ENCODE results near the gene DICER1.

Gene DICER1

GRCh38 chr14:95196826-95197545 is 39.7 kb upstream of the DICER1 start:
- WGBS, 2 donors (ENCODE audit: extremely low coverage in 2 of 2, insufficient read length in 2 of 2, insufficient replicate concordance in 1 of 2) = no CpG with 5 or more reads among the region's 2 CpGs
- Histone ChIP-seq H3K4ac (ENCODE audit: low read length) (no peak overlapping the region), H3K14ac (ENCODE audit: low read length) (no peak overlapping the region), H2BK12ac (ENCODE audit: low read length) (no peak overlapping the region), H3K4me3 (ENCODE audit: low read length in 2 of 2) (no peak overlapping the region), H3K18ac (ENCODE audit: low read length) (no peak overlapping the region), H2AK5ac (ENCODE audit: low read depth, low read length) (no peak overlapping the region), H4K91ac (ENCODE audit: low read depth, low read length, poor library complexity) (no peak overlapping the region), H2BK5ac (ENCODE audit: low read length) (no peak overlapping the region), H3K9me3 (replicated peaks in 1 of 2; ENCODE audit: control insufficient read depth in 2 of 2, insufficient read depth in 1 of 2, low read depth in 1 of 2, low read length in 2 of 2) (no peaks in the 10 kb centered on the region), H4K8ac (ENCODE audit: low read depth, low read length) (no peak overlapping the region), H3K9ac (ENCODE audit: low read depth, low read length, poor library complexity) (no peak overlapping the region), H2BK15ac (ENCODE audit: low read length) (no peak overlapping the region), H3K79me1 (ENCODE audit: low read depth, low read length) (no peaks in the 10 kb centered on the region), H3K27ac (replicated peaks; ENCODE audit: low read length) (no peak overlapping the region), H3K36me3 (replicated peaks in 1 of 2; ENCODE audit: control insufficient read depth in 2 of 2, insufficient read depth in 2 of 2, low read length in 2 of 2) (no peaks in the 10 kb centered on the region), H2BK120ac (ENCODE audit: low read depth, low read length) (no peak overlapping the region), H3K4me1 (ENCODE audit: control insufficient read depth in 2 of 2, insufficient read depth in 1 of 2, low read depth in 1 of 2, low read length in 2 of 2) (peaks cover 0 to 12% of the 10 kb centered on the region in 2 donors), H3K27me3 (ENCODE audit: control insufficient read depth in 3 of 3, insufficient read depth in 3 of 3, low read depth in 1 of 3, low read length in 3 of 3) (no peaks in the 10 kb centered on the region), H3K4me2 (ENCODE audit: insufficient read depth, low read length, poor library complexity, severe bottlenecking) (no peak overlapping the region), H2AFZ (ENCODE audit: low read length) (no peak overlapping the region), H3K23ac (ENCODE audit: low read depth, low read length, poor library complexity) (no peak overlapping the region)
- DNase-seq (ENCODE audit: low spot score) = no peak

DNA sequence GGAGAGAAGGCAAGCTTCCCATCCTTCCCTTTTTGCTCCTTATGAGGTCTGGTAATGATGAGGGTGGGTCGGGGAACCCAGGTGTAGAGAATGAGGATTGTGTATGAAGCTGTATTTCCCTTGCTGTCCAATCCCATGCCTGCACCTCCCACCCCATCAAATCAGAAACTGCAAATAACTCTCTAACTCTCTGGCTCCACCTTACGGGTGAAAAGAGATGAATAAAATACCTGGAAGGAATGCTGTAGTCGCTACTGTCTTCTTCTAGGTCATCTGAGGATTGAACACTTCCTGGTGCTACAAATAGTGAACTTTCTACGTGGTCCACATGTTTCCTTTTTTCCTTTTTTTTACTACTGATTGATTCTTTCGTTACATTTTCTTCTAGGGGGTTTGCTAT is 38.9 kb upstream of the DICER1 start:
- Histone ChIP-seq H3K4ac (ENCODE audit: low read length) (no peak overlapping the region), H3K36me3 (replicated peaks in 1 of 2; ENCODE audit: control insufficient read depth in 2 of 2, insufficient read depth in 2 of 2, low read length in 2 of 2) (no peaks in the 10 kb centered on the region), H4K8ac (ENCODE audit: low read depth, low read length) (no peak overlapping the region), H3K79me1 (ENCODE audit: low read depth, low read length) (no peaks in the 10 kb centered on the region), H3K4me1 (ENCODE audit: control insufficient read depth in 2 of 2, insufficient read depth in 1 of 2, low read depth in 1 of 2, low read length in 2 of 2) (peaks cover 0 to 12% of the 10 kb centered on the region in 2 donors), H4K91ac (ENCODE audit: low read depth, low read length, poor library complexity) (no peak overlapping the region), H2BK5ac (ENCODE audit: low read length) (no peak overlapping the region), H2BK15ac (ENCODE audit: low read length) (no peak overlapping the region), H2AFZ (ENCODE audit: low read length) (no peak overlapping the region), H3K14ac (ENCODE audit: low read length) (no peak overlapping the region), H3K4me3 (ENCODE audit: low read length in 2 of 2) (no peak overlapping the region), H3K27ac (replicated peaks; ENCODE audit: low read length) (no peak overlapping the region), H3K9ac (ENCODE audit: low read depth, low read length, poor library complexity) (no peak overlapping the region), H2AK5ac (ENCODE audit: low read depth, low read length) (no peak overlapping the region), H3K18ac (ENCODE audit: low read length) (no peak overlapping the region), H3K9me3 (replicated peaks in 1 of 2; ENCODE audit: control insufficient read depth in 2 of 2, insufficient read depth in 1 of 2, low read depth in 1 of 2, low read length in 2 of 2) (no peaks in the 10 kb centered on the region), H2BK12ac (ENCODE audit: low read length) (no peak overlapping the region), H3K27me3 (ENCODE audit: control insufficient read depth in 3 of 3, insufficient read depth in 3 of 3, low read depth in 1 of 3, low read length in 3 of 3) (no peaks in the 10 kb centered on the region), H3K4me2 (ENCODE audit: insufficient read depth, low read length, poor library complexity, severe bottlenecking) (no peak overlapping the region), H2BK120ac (ENCODE audit: low read depth, low read length) (no peak overlapping the region), H3K23ac (ENCODE audit: low read depth, low read length, poor library complexity) (no peak overlapping the region)
- DNase-seq (ENCODE audit: low spot score) = no peak
- WGBS, 2 donors (ENCODE audit: extremely low coverage in 2 of 2, insufficient read length in 2 of 2, insufficient replicate concordance in 1 of 2) = no CpG with 5 or more reads among the region's 5 CpGs

- Histone ChIP-seq H2BK5ac (ENCODE audit: low read length) (no peak overlapping the region), H3K36me3 (replicated peaks in 1 of 2; ENCODE audit: control insufficient read depth in 2 of 2, insufficient read depth in 2 of 2, low read length in 2 of 2) (no peaks in the 10 kb centered on the region), H3K4ac (ENCODE audit: low read length) (no peak overlapping the region), H2AK5ac (ENCODE audit: low read depth, low read length) (no peak overlapping the region), H4K91ac (ENCODE audit: low read depth, low read length, poor library complexity) (no peak overlapping the region), H3K27me3 (ENCODE audit: control insufficient read depth in 3 of 3, insufficient read depth in 3 of 3, low read depth in 1 of 3, low read length in 3 of 3) (no peaks in the 10 kb centered on the region), H3K18ac (ENCODE audit: low read length) (peak overlapping the region; percentile 20), H3K9me3 (replicated peaks in 1 of 2; ENCODE audit: control insufficient read depth in 2 of 2, insufficient read depth in 1 of 2, low read depth in 1 of 2, low read length in 2 of 2) (no peaks in the 10 kb centered on the region), H2BK120ac (ENCODE audit: low read depth, low read length) (no peak overlapping the region), H2BK12ac (ENCODE audit: low read length) (no peak overlapping the region), H3K4me1 (ENCODE audit: control insufficient read depth in 2 of 2, insufficient read depth in 1 of 2, low read depth in 1 of 2, low read length in 2 of 2) (peaks cover 0 to 18% of the 10 kb centered on the region in 2 donors), H3K79me1 (ENCODE audit: low read depth, low read length) (no peaks in the 10 kb centered on the region), H3K4me3 (ENCODE audit: low read length in 2 of 2) (no peak overlapping the region), H2AFZ (ENCODE audit: low read length) (no peak overlapping the region), H3K4me2 (ENCODE audit: insufficient read depth, low read length, poor library complexity, severe bottlenecking) (no peak overlapping the region), H2BK15ac (ENCODE audit: low read length) (no peak overlapping the region), H4K8ac (ENCODE audit: low read depth, low read length) (no peak overlapping the region), H3K27ac (replicated peaks; ENCODE audit: low read length) (no peak overlapping the region), H3K14ac (ENCODE audit: low read length) (no peak overlapping the region), H3K23ac (ENCODE audit: low read depth, low read length, poor library complexity) (peak overlapping the region; percentile 11), H3K9ac (ENCODE audit: low read depth, low read length, poor library complexity) (no peak overlapping the region)
- no CpG with 5 or more reads among the region's 6 CpGs for WGBS, 2 donors (ENCODE audit: extremely low coverage in 2 of 2, insufficient read length in 2 of 2, insufficient replicate concordance in 1 of 2)
- no peak for DNase-seq (ENCODE audit: low spot score)
Measured at GRCh38 chr14:95195031-95195430, 37.7 kb upstream of the DICER1 start.

GRCh38 chr14:95193081-95193480 is 35.8 kb upstream of the DICER1 start:
- H2BK15ac ChIP-seq (ENCODE audit: low read length) = no peak overlapping the region

More at GRCh38 chr14:95193081-95193480, 35.8 kb upstream of the DICER1 start:
- no peaks in the 10 kb centered on the region for H3K79me1 ChIP-seq (ENCODE audit: low read depth, low read length)
- H3K4me3 ChIP-seq (ENCODE audit: low read length in 2 of 2) = no peak overlapping the region
- H2BK12ac ChIP-seq (ENCODE audit: low read length) = no peak overlapping the region
- H3K14ac ChIP-seq (ENCODE audit: low read length) = no peak overlapping the region
- H4K91ac ChIP-seq (ENCODE audit: low read depth, low read length, poor library complexity) = no peak overlapping the region
- H3K27me3 ChIP-seq (ENCODE audit: control insufficient read depth in 3 of 3, insufficient read depth in 3 of 3, low read depth in 1 of 3, low read length in 3 of 3) = no peaks in the 10 kb centered on the region
- H3K4ac ChIP-seq (ENCODE audit: low read length) = no peak overlapping the region
- peaks cover 0 to 18% of the 10 kb centered on the region in 2 donors for H3K4me1 ChIP-seq (ENCODE audit: control insufficient read depth in 2 of 2, insufficient read depth in 1 of 2, low read depth in 1 of 2, low read length in 2 of 2)
- H3K27ac ChIP-seq (replicated peaks; ENCODE audit: low read length) = no peak overlapping the region
- no peak overlapping the region for H4K8ac ChIP-seq (ENCODE audit: low read depth, low read length)
- no peak overlapping the region for H2BK5ac ChIP-seq (ENCODE audit: low read length)
- H2BK120ac ChIP-seq (ENCODE audit: low read depth, low read length) = no peak overlapping the region
- H3K9me3 ChIP-seq (replicated peaks in 1 of 2; ENCODE audit: control insufficient read depth in 2 of 2, insufficient read depth in 1 of 2, low read depth in 1 of 2, low read length in 2 of 2) = no peaks in the 10 kb centered on the region
- H2AFZ ChIP-seq (ENCODE audit: low read length) = no peak overlapping the region
- H3K9ac ChIP-seq (ENCODE audit: low read depth, low read length, poor library complexity) = no peak overlapping the region
- H3K23ac ChIP-seq (ENCODE audit: low read depth, low read length, poor library complexity) = no peak overlapping the region
- no peak overlapping the region for H2AK5ac ChIP-seq (ENCODE audit: low read depth, low read length)
- no peak overlapping the region for H3K18ac ChIP-seq (ENCODE audit: low read length)
- no peak overlapping the region for H3K4me2 ChIP-seq (ENCODE audit: insufficient read depth, low read length, poor library complexity, severe bottlenecking)
- no peak for DNase-seq (ENCODE audit: low spot score)
- WGBS, 2 donors (ENCODE audit: extremely low coverage in 2 of 2, insufficient read length in 2 of 2, insufficient replicate concordance in 1 of 2) = no CpG with 5 or more reads among the region's 6 CpGs
- H3K36me3 ChIP-seq (replicated peaks in 1 of 2; ENCODE audit: control insufficient read depth in 2 of 2, insufficient read depth in 2 of 2, low read length in 2 of 2) = no peaks in the 10 kb centered on the region

All from neuronal stem cell (in vitro differentiated cells).